ENCODE results near the gene CD40LG. TPM values are rescaled to one million over a fixed set of nuclear protein-coding genes. Genes with fewer than 3 reads are reported as not detected.

The CD40LG gene
- total RNA-seq (2021) (not detected in 2 replicates), Bru-seq, nascent RNA (not detected), BruChase-seq, experiment 1, labeled RNA remaining after a 2-hour chase (not detected), BruChase-seq, experiment 2, labeled RNA remaining after a 6-hour chase (not detected)
- long read RNA-seq: 0 reads

DNA sequence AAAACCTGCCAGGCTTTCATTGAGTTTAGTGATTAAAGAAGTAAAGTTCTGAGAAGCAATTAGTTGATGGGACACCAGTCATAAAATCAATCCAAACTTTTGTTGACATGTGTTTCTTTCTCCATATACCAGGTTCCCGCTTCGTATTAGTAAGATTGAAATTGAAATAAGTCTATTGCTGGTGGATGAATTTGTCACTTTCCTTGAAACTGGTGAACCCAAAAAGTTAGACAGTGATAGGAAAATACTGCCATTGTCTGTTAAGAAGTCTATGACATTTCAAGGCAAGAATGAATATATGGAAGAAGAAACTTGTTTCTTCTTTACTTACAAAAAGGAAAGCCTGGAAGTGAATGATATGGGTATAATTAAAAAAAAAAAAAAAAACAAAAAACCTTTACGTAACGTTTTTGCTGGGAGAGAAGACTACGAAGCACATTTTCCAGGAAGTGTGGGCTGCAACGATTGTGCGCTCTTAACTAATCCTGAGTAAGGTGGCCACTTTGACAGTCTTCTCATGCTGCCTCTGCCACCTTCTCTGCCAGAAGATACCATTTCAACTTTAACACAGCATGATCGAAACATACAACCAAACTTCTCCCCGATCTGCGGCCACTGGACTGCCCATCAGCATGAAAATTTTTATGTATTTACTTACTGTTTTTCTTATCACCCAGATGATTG lies at the start of gene CD40LG:
Gene CD40LG (plus strand): TSS at position 482 of the 684 bp plus-strand sequence. CDS start 91 bp downstream, at position 573.
- no peaks in the 10 kb centered on the region for H3K9me2 ChIP-seq (ENCODE audit: insufficient read depth)
- H3K4me3 ChIP-seq: no peak within 1 kb of the TSS
- no peak within 1 kb of the TSS for H3K27ac ChIP-seq
- H3K4me1 ChIP-seq (replicated peaks; ENCODE audit: insufficient read depth): no peaks in the 10 kb centered on the region
- no TSS peak for BruUV-seq (replicated peaks)
- no peaks in the 10 kb centered on the region for H3K36me3 ChIP-seq (ENCODE audit: low read depth)
- H3K4me2 ChIP-seq: no peak within 1 kb of the TSS
- H2AFZ ChIP-seq: no peak within 1 kb of the TSS
- H3K79me2 ChIP-seq (ENCODE audit: low read depth): no peaks in the 10 kb centered on the region
- H3K9me3 ChIP-seq (ENCODE audit: insufficient read depth, low read depth): no peaks in the 10 kb centered on the region; the same call in 1 of the 2 replicates
- intact Hi-C loops (cut with micrococcal nuclease; ENCODE audit: unreplicated experiment): no loop called here
- DNase-seq: no peak
- CTCF ChIA-PET: no interaction called here
- no peaks in the 10 kb centered on the region for H3K27me3 ChIP-seq (ENCODE audit: insufficient read depth, low read depth)
- POLR2A ChIA-PET (ENCODE audit: unreplicated experiment): no interaction called here
- no peaks in the 10 kb centered on the region for H4K20me1 ChIP-seq (ENCODE audit: insufficient read depth)
- TF ChIP-seq, protein P1, sequence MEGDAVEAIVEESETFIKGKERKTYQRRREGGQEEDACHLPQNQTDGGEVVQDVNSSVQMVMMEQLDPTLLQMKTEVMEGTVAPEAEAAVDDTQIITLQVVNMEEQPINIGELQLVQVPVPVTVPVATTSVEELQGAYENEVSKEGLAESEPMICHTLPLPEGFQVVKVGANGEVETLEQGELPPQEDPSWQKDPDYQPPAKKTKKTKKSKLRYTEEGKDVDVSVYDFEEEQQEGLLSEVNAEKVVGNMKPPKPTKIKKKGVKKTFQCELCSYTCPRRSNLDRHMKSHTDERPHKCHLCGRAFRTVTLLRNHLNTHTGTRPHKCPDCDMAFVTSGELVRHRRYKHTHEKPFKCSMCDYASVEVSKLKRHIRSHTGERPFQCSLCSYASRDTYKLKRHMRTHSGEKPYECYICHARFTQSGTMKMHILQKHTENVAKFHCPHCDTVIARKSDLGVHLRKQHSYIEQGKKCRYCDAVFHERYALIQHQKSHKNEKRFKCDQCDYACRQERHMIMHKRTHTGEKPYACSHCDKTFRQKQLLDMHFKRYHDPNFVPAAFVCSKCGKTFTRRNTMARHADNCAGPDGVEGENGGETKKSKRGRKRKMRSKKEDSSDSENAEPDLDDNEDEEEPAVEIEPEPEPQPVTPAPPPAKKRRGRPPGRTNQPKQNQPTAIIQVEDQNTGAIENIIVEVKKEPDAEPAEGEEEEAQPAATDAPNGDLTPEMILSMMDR (conservative IDR thresholded peaks at IDR 0.05): no peak
- TF ChIP-seq EZH2 (IDR thresholded peaks at IDR 0.05; ENCODE audit: low read depth): no peak
- no peaks in the 10 kb centered on the region for H3F3A ChIP-seq (ENCODE audit: insufficient read depth, low read depth)

DNA sequence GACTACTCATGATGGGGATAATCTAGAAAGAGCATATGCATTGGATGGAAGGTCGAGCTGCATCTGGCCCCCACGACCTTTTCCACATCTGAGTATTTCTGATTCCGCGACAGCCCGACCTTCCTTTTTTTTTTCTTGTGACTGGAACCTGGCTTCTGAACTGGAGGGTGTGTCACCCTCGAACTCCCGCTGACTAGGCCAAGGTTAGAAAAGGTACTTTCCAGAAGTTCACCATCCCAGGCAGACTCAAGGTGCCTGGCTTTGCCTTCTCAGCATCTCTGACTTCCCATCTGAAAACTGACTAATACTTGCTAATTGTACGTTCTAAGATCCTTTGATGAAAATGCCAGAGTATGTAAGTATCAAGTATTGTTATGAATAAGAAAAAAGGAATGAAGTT lies 49.3 kb upstream of the CD40LG start:
- DNase-seq: no peak
- ChIA-PET POLR2A (ENCODE audit: unreplicated experiment) (no interaction called here), CTCF (no interaction called here)
- H3K79me2 ChIP-seq (ENCODE audit: low read depth): no peaks in the 10 kb centered on the region
- no peak overlapping the region for H3K4me2 ChIP-seq
- no peak overlapping the region for H3K4me3 ChIP-seq
- no peaks in the 10 kb centered on the region for H3K4me1 ChIP-seq (replicated peaks; ENCODE audit: insufficient read depth)
- BruUV-seq (replicated peaks): no TSS peak
- H3K27ac ChIP-seq: no peak overlapping the region
- H2AFZ ChIP-seq: no peak overlapping the region
- no peak for TF ChIP-seq EZH2 (IDR thresholded peaks at IDR 0.05; ENCODE audit: low read depth)
- TF ChIP-seq, protein P1 (conservative IDR thresholded peaks at IDR 0.05): no peak
- no peaks in the 10 kb centered on the region for H3F3A ChIP-seq (ENCODE audit: insufficient read depth, low read depth)
- H3K27me3 ChIP-seq (ENCODE audit: insufficient read depth, low read depth): no peaks in the 10 kb centered on the region
- no peaks in the 10 kb centered on the region for H4K20me1 ChIP-seq (ENCODE audit: insufficient read depth)
- H3K36me3 ChIP-seq (ENCODE audit: low read depth): peaks cover 2% of the 10 kb centered on the region; the same call in 1 of the 2 replicates
- H3K9me2 ChIP-seq (ENCODE audit: insufficient read depth): no peaks in the 10 kb centered on the region
- peaks cover 4% of the 10 kb centered on the region; the same call in 1 of the 2 replicates for H3K9me3 ChIP-seq (ENCODE audit: insufficient read depth, low read depth)
- intact Hi-C loops (cut with micrococcal nuclease; ENCODE audit: unreplicated experiment): no loop called here

DNA sequence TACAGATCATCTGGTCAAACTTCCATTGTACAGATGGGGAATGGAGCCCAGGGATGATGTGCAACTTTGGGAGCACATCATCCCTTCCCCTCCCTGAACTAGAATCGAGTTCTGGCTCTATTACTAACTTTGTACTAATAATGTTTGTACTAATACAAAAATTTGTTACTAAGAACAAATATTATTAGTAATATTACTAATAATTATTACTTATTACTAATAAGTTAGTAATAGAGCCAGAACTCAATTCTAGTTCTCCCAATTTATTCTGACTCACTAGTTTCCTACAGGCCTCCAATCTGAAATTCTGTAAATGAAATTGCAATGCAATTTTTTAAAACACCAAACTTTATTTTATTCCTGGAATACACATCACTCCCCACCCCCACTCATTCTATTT lies 47.9 kb upstream of the CD40LG start:
- Histone ChIP-seq H3K27me3 (ENCODE audit: insufficient read depth, low read depth) (no peaks in the 10 kb centered on the region), H3K4me2 (no peak overlapping the region), H3K36me3 (ENCODE audit: low read depth) (no peaks in the 10 kb centered on the region), H3K9me2 (ENCODE audit: insufficient read depth) (no peaks in the 10 kb centered on the region), H3K27ac (no peak overlapping the region), H3K9me3 (ENCODE audit: insufficient read depth, low read depth) (no peaks in the 10 kb centered on the region), H3K4me3 (no peak overlapping the region), H2AFZ (no peak overlapping the region), H4K20me1 (ENCODE audit: insufficient read depth) (no peaks in the 10 kb centered on the region), H3K79me2 (ENCODE audit: low read depth) (no peaks in the 10 kb centered on the region), H3F3A (ENCODE audit: insufficient read depth, low read depth) (no peaks in the 10 kb centered on the region), H3K4me1 (replicated peaks; ENCODE audit: insufficient read depth) (no peaks in the 10 kb centered on the region)
- ChIA-PET CTCF (no interaction called here), POLR2A (ENCODE audit: unreplicated experiment) (no interaction called here)
- intact Hi-C loops (cut with micrococcal nuclease; ENCODE audit: unreplicated experiment): no loop called here
- no TSS peak for BruUV-seq (replicated peaks)
- DNase-seq: no peak
- TF ChIP-seq EZH2 (IDR thresholded peaks at IDR 0.05; ENCODE audit: low read depth): no peak
- TF ChIP-seq, protein P1 (conservative IDR thresholded peaks at IDR 0.05): no peak

All from PC-9 (cell line).